SU-DHL-6 (cell line): ENCODE measurements around the gene SLC35B2.

Experiments used
- H2AFZ ChIP-seq: fragments of 200-600 bp; sonication (generic); 2 replicates; pipeline ENCODE4 v1.6.1; 2014; ENCODE audit warnings: low read depth, mild to moderate bottlenecking, moderate library complexity, mixed read lengths, antibody characterized with exemption, low read length; ENCODE audit not compliant: severe bottlenecking
- H3F3A ChIP-seq: fragments of 200-600 bp; shearing (Covaris generic); 2 replicates; pipeline ENCODE4 v1.6.0; 2016; ENCODE audit warnings: antibody characterized with exemption, mild to moderate bottlenecking; ENCODE audit not compliant: insufficient read depth
- H3K27ac ChIP-seq: fragments of 200-600 bp; sonication (generic); 2 replicates; pipeline ENCODE4 v1.5.1; 2016; ENCODE audit warnings: low read depth, mild to moderate bottlenecking, low read length, moderate library complexity, mixed read lengths
- H3K27me3 ChIP-seq: fragments of 200-600 bp; sonication (generic), shearing (Covaris generic); 2 replicates; pipeline ENCODE4 v1.6.0; 2014; ENCODE audit warnings: mild to moderate bottlenecking, low read length
- H3K36me3 ChIP-seq: fragments of 200-600 bp; sonication (generic); 2 replicates; pipeline ENCODE4 v1.6.1; 2014; ENCODE audit warnings: mild to moderate bottlenecking, low read length, mixed read lengths
- H3K4me2 ChIP-seq: fragments of 300-600, 200-600 bp; shearing (Covaris generic), sonication (generic); 2 replicates; pipeline ENCODE4 v1.6.0; 2014; ENCODE audit warnings: low read length, low read depth, mild to moderate bottlenecking; ENCODE audit not compliant: poor library complexity, severe bottlenecking
- H3K4me3 ChIP-seq: fragments of 200-600 bp; sonication (generic); 2 replicates; pipeline ENCODE4 v1.5.1; 2014; ENCODE audit warnings: antibody characterized with exemption, low read length, mild to moderate bottlenecking, mixed read lengths; ENCODE audit not compliant: insufficient read depth, poor library complexity, severe bottlenecking
- H3K79me2 ChIP-seq: fragments of 200-600 bp; sonication (generic); 2 replicates; pipeline ENCODE4 v1.6.1; 2014; ENCODE audit warnings: mild to moderate bottlenecking, low read length, moderate library complexity; ENCODE audit not compliant: insufficient read depth
- H3K9ac ChIP-seq: fragments of 200-600 bp; sonication (generic); 2 replicates; pipeline ENCODE4 v1.7.0; 2014; ENCODE audit warnings: mild to moderate bottlenecking, low read length
- H3K9me2 ChIP-seq: fragments of 200-600 bp; sonication (generic); replicated peaks from 2 replicates; pipeline ENCODE4 v1.6.1; 2014; ENCODE audit warnings: low read length; ENCODE audit not compliant: insufficient read depth
- H3K9me3 ChIP-seq: fragments of 200-600 bp; sonication (generic); 2 replicates; pipeline ENCODE4 v1.6.1; 2014; ENCODE audit warnings: low read length, mixed read lengths; ENCODE audit not compliant: insufficient read depth
- H4K20me1 ChIP-seq: fragments of 200-600 bp; sonication (generic); 2 replicates; pipeline ENCODE4 v1.6.1; 2014; ENCODE audit warnings: low read depth, mild to moderate bottlenecking, antibody characterized with exemption, low read length, moderate library complexity, mixed read lengths
- CTCF ChIP-seq: fragments of 200-600 bp; sonication (generic); IDR thresholded peaks from one replicate; pipeline ENCODE4 v1.5.1; 2017; ENCODE audit warnings: antibody characterized with exemption, mild to moderate bottlenecking, low read length, moderate library complexity; ENCODE audit not compliant: insufficient read depth, poor library complexity, severe bottlenecking
- EZH2phosphoT487 ChIP-seq: fragments of 200-600 bp; sonication (generic), shearing (Covaris generic); conservative IDR thresholded peaks from 2 replicates; pipeline ENCODE4 v1.6.1; 2018; ENCODE audit warnings: mild to moderate bottlenecking, antibody characterized with exemption, low read length, moderate library complexity, mixed read lengths

The SLC35B2 gene

DNA sequence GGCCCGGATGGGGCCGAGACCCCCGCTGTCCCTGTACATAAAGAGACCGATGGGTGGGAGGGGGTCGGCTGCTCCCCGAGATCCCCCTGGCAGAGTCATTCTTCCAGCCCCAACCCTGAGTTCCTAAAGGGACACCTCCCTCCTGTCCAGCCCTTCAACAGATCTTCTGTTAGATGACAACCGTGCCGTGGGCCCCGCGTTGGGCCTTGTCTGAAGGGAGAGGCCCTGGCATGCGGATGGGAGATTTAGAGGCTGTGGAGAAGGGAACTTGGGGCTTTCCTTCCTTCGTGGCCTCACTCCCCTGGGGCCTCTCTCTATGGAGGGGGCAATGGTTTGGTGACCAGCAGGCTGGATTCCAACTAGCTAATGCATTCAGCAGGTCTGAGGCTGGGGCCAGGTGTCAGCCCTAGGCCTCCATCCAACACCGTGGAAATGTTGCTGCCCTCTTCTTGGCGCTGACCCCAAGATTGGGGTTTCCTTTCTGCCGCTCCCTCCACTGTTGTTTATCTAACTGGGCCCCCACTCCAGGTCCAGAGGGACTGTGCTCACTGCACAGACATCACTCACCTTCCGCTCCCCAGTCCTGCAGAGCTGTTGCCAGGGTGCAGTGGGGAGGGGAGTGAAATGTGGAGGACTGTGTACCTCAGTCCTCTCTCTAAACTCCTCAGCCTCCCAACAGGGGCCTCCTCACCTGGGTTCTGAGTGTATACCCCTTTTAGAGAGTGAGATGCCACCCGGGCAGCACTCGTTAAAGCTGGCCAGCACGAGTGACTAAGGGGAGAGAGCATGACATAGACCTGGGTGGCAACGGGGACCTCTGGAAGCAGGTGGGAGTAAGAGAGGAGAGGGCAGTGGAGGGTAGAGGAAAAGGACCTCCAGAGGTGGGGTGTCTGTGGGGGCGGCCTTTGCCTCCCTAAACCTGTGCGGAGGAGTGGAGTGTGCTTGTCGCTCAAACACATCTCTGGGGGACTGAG lies 19.6 kb upstream of the SLC35B2 start:
- Histone ChIP-seq H3K4me3 (no peak overlapping the region), H4K20me1 (no peaks in the 10 kb centered on the region), H3K9me2 (no peaks in the 10 kb centered on the region), H2AFZ (no peak overlapping the region), H3K9ac (no peak overlapping the region), H3F3A (no peaks in the 10 kb centered on the region), H3K27ac (no peak overlapping the region), H3K79me2 (no peaks in the 10 kb centered on the region), H3K36me3 (no peaks in the 10 kb centered on the region), H3K27me3 (no peaks in the 10 kb centered on the region), H3K4me2 (no peak overlapping the region), H3K9me3 (no peaks in the 10 kb centered on the region)
- TF ChIP-seq EZH2phosphoT487 (no peak), CTCF (no peak)

GRCh38 chr6:44275749-44276648 lies 18.7 kb upstream of the SLC35B2 start:
- Histone ChIP-seq H3F3A (no peaks in the 10 kb centered on the region), H3K4me3 (no peak overlapping the region), H3K9ac (no peak overlapping the region), H3K36me3 (no peaks in the 10 kb centered on the region), H4K20me1 (no peaks in the 10 kb centered on the region), H3K9me3 (no peaks in the 10 kb centered on the region), H2AFZ (no peak overlapping the region), H3K9me2 (no peaks in the 10 kb centered on the region), H3K27ac (no peak overlapping the region), H3K79me2 (no peaks in the 10 kb centered on the region), H3K4me2 (no peak overlapping the region), H3K27me3 (no peaks in the 10 kb centered on the region)
- TF ChIP-seq CTCF (no peak), EZH2phosphoT487 (no peak)

DNA sequence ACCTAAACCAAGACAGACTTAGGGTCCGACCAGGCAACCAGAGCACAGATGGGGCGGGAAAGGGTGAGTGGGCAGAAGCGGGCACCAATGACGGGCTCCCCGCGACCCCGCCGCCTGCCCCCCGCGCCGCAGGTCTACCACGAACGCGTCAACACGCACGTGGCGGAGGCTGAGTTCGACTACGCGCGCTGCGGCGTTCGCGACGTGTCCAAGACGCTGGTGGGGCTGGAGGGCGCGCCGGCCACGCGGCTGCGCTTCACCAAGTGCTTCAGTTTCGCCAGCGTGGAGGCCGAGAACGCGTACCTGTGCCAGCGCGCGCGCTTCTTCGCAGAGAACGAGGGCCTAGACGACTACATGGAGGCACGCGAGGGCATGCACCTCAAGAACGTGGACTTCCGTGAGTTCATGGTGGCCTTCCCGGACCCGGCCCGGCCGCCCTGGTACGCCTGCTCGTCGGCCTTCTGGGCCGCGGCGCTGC lies 18.0 kb upstream of the SLC35B2 start:
- Histone ChIP-seq H3K79me2 (no peaks in the 10 kb centered on the region), H3K36me3 (no peaks in the 10 kb centered on the region), H4K20me1 (no peaks in the 10 kb centered on the region), H3K9me3 (no peaks in the 10 kb centered on the region), H3K4me2 (no peak overlapping the region), H3K4me3 (no peak overlapping the region), H3K27ac (no peak overlapping the region), H2AFZ (no peak overlapping the region), H3K9me2 (no peaks in the 10 kb centered on the region), H3K9ac (no peak overlapping the region), H3F3A (no peaks in the 10 kb centered on the region), H3K27me3 (no peaks in the 10 kb centered on the region)
- TF ChIP-seq EZH2phosphoT487: no peak
- no peak for TF ChIP-seq CTCF
